Measurements from ENCODE around the gene SETBP1. TPM values are rescaled to one million over a fixed set of nuclear protein-coding genes. Genes with fewer than 3 reads are reported as not detected.

SETBP1 gene
- total RNA-seq, 1 experiment from 2014 or later = 14.0 TPM

DNA sequence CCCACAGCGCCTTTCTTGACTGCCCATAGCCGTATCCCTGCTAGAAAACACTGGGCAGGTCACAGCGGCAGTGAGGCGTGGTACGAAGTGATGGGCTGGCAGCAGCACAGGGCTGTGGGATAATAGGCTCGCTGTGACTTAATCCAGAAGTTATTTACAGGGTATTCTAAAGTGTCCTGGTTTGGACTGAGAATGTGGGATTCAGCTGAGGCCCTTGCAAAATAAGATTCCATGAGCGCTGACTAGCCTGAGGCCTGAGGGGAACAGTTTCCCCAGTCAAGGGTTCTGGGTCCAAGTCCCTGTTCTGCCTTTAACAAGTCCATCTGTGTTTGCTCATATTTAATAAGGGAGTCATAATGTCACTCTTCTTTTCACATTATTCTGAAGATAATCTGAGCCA is 34.6 kb downstream of the SETBP1 start:
- CTCF ChIA-PET = no interaction called here
- H3K4me3 ChIP-seq (ENCODE audit: low read depth, low read length, poor library complexity, severe bottlenecking) = no peak overlapping the region
- intact Hi-C loops (cut with micrococcal nuclease; ENCODE audit: unreplicated experiment) = no loop called here
- no peak for DNase-seq (ENCODE audit: low spot score)
- POLR2A ChIA-PET (ENCODE audit: low non-redundant PET) = interaction anchor here (0.5 kb wide), 1 partner anchor 167 kb away, joined by 3 read pairs; no protein-coding TSS in a partner anchor
- no peak for TF ChIP-seq EZH2 (IDR thresholded peaks at IDR 0.05; ENCODE audit: borderline replicate concordance, low read depth, low read length, poor library complexity, severe bottlenecking)
- TF ChIP-seq, protein P1, sequence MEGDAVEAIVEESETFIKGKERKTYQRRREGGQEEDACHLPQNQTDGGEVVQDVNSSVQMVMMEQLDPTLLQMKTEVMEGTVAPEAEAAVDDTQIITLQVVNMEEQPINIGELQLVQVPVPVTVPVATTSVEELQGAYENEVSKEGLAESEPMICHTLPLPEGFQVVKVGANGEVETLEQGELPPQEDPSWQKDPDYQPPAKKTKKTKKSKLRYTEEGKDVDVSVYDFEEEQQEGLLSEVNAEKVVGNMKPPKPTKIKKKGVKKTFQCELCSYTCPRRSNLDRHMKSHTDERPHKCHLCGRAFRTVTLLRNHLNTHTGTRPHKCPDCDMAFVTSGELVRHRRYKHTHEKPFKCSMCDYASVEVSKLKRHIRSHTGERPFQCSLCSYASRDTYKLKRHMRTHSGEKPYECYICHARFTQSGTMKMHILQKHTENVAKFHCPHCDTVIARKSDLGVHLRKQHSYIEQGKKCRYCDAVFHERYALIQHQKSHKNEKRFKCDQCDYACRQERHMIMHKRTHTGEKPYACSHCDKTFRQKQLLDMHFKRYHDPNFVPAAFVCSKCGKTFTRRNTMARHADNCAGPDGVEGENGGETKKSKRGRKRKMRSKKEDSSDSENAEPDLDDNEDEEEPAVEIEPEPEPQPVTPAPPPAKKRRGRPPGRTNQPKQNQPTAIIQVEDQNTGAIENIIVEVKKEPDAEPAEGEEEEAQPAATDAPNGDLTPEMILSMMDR (conservative IDR thresholded peaks at IDR 0.05; ENCODE audit: low read depth, low read length) = no peak
- H3K27me3 ChIP-seq (replicated peaks; ENCODE audit: insufficient read depth, low read depth, low read length, poor library complexity) = no peaks in the 10 kb centered on the region
- H3K36me3 ChIP-seq (ENCODE audit: insufficient read depth, low read length, poor library complexity, severe bottlenecking) = no peaks in the 10 kb centered on the region
- H3K4me1 ChIP-seq (ENCODE audit: insufficient read depth, low read length, poor library complexity, severe bottlenecking) = peaks cover 5% of the 10 kb centered on the region
- H3K27ac ChIP-seq (ENCODE audit: low read depth, low read length, poor library complexity, severe bottlenecking) = no peak overlapping the region
- no peaks in the 10 kb centered on the region for H3K9me3 ChIP-seq (ENCODE audit: low read depth, low read length, poor library complexity, severe bottlenecking)
- no TSS peak for BruUV-seq (replicated peaks)

DNA sequence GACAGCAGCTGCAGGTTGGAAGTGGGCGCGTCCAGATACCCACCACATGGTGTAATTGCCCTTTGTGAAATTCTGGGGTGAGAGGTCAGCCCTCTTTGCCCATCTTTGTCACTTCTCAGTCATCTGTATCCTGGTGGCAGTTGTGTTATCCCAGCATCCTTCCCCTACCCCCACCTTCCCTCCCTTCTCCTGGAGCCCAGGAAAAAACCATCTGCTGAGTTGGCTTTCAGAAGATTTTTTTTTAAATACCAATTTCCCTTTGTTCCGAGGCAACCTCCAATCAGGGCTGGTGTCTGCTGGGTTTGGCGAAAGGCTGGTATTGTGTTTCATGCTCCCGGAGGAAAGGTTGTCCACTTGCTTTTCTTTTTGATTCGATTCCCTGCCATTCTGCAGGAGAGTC is 35.2 kb downstream of the SETBP1 start:
- ChIA-PET CTCF (no interaction called here), POLR2A (ENCODE audit: low non-redundant PET) (no interaction called here)
- Histone ChIP-seq H3K36me3 (ENCODE audit: insufficient read depth, low read length, poor library complexity, severe bottlenecking) (no peaks in the 10 kb centered on the region), H3K4me3 (ENCODE audit: low read depth, low read length, poor library complexity, severe bottlenecking) (no peak overlapping the region), H3K27me3 (replicated peaks; ENCODE audit: insufficient read depth, low read depth, low read length, poor library complexity) (no peaks in the 10 kb centered on the region), H3K4me1 (ENCODE audit: insufficient read depth, low read length, poor library complexity, severe bottlenecking) (peaks cover 5% of the 10 kb centered on the region), H3K9me3 (ENCODE audit: low read depth, low read length, poor library complexity, severe bottlenecking) (no peaks in the 10 kb centered on the region), H3K27ac (ENCODE audit: low read depth, low read length, poor library complexity, severe bottlenecking) (no peak overlapping the region)
- no TSS peak for BruUV-seq (replicated peaks)
- intact Hi-C loops (cut with micrococcal nuclease; ENCODE audit: unreplicated experiment) = no loop called here
- no peak for DNase-seq (ENCODE audit: low spot score)
- TF ChIP-seq, protein P1 (conservative IDR thresholded peaks at IDR 0.05; ENCODE audit: low read depth, low read length) = no peak

DNA sequence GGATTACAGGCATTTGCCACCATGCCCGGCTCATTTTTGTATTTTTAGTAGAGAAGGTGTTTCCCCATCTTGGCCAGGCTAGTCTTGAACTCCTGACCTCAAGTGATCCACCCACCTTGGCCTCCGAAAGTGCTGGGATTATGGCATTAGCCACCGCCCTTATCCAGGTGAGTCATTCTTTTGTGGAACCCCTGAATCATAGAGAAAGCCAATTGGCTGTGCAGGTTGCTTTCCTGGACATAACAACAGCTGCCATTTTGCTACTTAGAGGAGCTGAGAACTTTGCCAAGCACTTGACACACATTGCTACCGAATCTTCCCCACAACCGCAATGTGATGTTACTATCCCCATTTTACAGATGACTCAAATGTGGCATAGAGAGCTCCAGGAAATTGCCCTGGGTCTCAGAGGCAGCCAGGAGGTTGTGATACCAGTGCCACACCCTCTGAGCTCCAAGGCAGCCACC is 36.0 kb downstream of the SETBP1 start:
- TF ChIP-seq, protein P1 (conservative IDR thresholded peaks at IDR 0.05; ENCODE audit: low read depth, low read length) = no peak
- BruUV-seq (replicated peaks) = no TSS peak
- intact Hi-C loops (cut with micrococcal nuclease; ENCODE audit: unreplicated experiment) = no loop called here
- Histone ChIP-seq H3K4me3 (ENCODE audit: low read depth, low read length, poor library complexity, severe bottlenecking) (no peak overlapping the region), H3K4me1 (ENCODE audit: insufficient read depth, low read length, poor library complexity, severe bottlenecking) (peaks cover 5% of the 10 kb centered on the region), H3K9me3 (ENCODE audit: low read depth, low read length, poor library complexity, severe bottlenecking) (no peaks in the 10 kb centered on the region), H3K27me3 (replicated peaks; ENCODE audit: insufficient read depth, low read depth, low read length, poor library complexity) (no peaks in the 10 kb centered on the region), H3K36me3 (ENCODE audit: insufficient read depth, low read length, poor library complexity, severe bottlenecking) (no peaks in the 10 kb centered on the region), H3K27ac (ENCODE audit: low read depth, low read length, poor library complexity, severe bottlenecking) (no peak overlapping the region)
- DNase-seq (ENCODE audit: low spot score) = no peak
- CTCF ChIA-PET = no interaction called here
- POLR2A ChIA-PET (ENCODE audit: low non-redundant PET) = no interaction called here
